Calu3 (cell line): ENCODE measurements around the gene NFATC1. TPM values are rescaled to one million over a fixed set of nuclear protein-coding genes. Genes with fewer than 3 reads are reported as not detected.

Experiments
- BruUV-seq: library from RNA; stranded (reverse); fragments of 400-500 nt; replicated peaks from 2 replicates; lab custom pipeline; 2021; lab: Mats Ljungman, UMichigan
- CTCF ChIA-PET: fragments of 300-600 bp; sonication (Branson Sonifier 250); formaldehyde crosslinking; loops from one replicate; lab custom pipeline; 2022; ENCODE audit warnings: antibody characterized with exemption; lab: Charles Lee
- DNase-seq: peaks from one replicate; pipeline ENCODE4 v3.0.0; 2022
- H3K27ac Mint-ChIP-seq: one replicate; pipeline ENCODE4 v1.8.0; 2022; ENCODE audit warnings: mixed read lengths; ENCODE audit not compliant: unreplicated experiment
- H3K27me3 Mint-ChIP-seq: one replicate; pipeline ENCODE4 v1.8.0; 2022; ENCODE audit warnings: mixed read lengths; ENCODE audit not compliant: unreplicated experiment
- H3K36me3 Mint-ChIP-seq: one replicate; pipeline ENCODE4 v1.8.0; 2022; ENCODE audit warnings: mild to moderate bottlenecking, moderate library complexity, mixed read lengths; ENCODE audit not compliant: insufficient read depth, unreplicated experiment
- H3K4me1 Mint-ChIP-seq: one replicate; pipeline ENCODE4 v1.8.0; 2022; ENCODE audit warnings: mild to moderate bottlenecking, low read depth, mixed read lengths; ENCODE audit not compliant: unreplicated experiment
- H3K4me3 Mint-ChIP-seq: one replicate; pipeline ENCODE4 v1.8.0; 2022; ENCODE audit warnings: mild to moderate bottlenecking, low read depth, moderate library complexity, mixed read lengths; ENCODE audit not compliant: unreplicated experiment
- H3K9me3 Mint-ChIP-seq: one replicate; pipeline ENCODE4 v1.8.0; 2022; ENCODE audit warnings: low read depth, mixed read lengths; ENCODE audit not compliant: unreplicated experiment
- intact Hi-C: fragments of 100-400 bp; cut with micrococcal nuclease; formaldehyde crosslinking; loops from one replicate; pipeline ENCODE4 v1.10.0; 2022; ENCODE audit not compliant: unreplicated experiment
- total RNA-seq: library from RNA; stranded (reverse); gene quantifications from 2 replicates; pipeline ENCODE4 v1.2.3, GENCODE V29; 2022
- TF ChIP-seq, protein P1 (sequence below): fragments of 200-600 bp; IDR thresholded peaks from one replicate; pipeline ENCODE4 v1.8.0; 2022; ENCODE audit warnings: antibody characterized with exemption; ENCODE audit not compliant: unreplicated experiment

Gene NFATC1
- total RNA-seq, 1 experiment from 2014 or later, result 5.9 TPM

DNA sequence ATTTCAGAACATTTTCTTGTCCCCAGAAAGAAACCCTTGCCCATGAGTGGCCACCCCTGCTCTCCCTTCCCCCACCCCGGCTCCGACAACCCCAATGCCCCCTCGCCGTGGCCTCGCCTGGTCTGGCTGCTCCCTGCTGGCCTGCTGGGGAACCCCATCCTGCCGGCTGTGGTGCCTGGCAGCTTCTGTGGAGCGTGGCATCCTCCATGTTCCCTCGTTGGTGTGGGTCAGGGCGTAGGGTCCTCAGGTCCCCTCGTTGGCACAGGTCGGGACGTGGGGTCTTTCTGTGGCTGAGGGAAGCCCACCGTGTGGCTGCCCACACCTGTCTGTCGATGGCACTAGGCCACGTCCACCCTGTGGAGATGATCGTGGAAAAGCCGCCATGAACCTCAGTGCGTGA lies 61.9 kb downstream of the NFATC1 start:
- Mint-ChIP-seq H3K36me3 (peaks cover 7% of the 10 kb centered on the region), H3K27ac (no peak overlapping the region), H3K4me1 (peaks cover 6% of the 10 kb centered on the region), H3K4me3 (no peak overlapping the region), H3K27me3 (no peaks in the 10 kb centered on the region), H3K9me3 (no peaks in the 10 kb centered on the region)
- no peak for DNase-seq
- no TSS peak for BruUV-seq
- CTCF ChIA-PET, result no interaction called here
- TF ChIP-seq, protein P1, sequence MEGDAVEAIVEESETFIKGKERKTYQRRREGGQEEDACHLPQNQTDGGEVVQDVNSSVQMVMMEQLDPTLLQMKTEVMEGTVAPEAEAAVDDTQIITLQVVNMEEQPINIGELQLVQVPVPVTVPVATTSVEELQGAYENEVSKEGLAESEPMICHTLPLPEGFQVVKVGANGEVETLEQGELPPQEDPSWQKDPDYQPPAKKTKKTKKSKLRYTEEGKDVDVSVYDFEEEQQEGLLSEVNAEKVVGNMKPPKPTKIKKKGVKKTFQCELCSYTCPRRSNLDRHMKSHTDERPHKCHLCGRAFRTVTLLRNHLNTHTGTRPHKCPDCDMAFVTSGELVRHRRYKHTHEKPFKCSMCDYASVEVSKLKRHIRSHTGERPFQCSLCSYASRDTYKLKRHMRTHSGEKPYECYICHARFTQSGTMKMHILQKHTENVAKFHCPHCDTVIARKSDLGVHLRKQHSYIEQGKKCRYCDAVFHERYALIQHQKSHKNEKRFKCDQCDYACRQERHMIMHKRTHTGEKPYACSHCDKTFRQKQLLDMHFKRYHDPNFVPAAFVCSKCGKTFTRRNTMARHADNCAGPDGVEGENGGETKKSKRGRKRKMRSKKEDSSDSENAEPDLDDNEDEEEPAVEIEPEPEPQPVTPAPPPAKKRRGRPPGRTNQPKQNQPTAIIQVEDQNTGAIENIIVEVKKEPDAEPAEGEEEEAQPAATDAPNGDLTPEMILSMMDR, result no peak
- intact Hi-C loops, result loop anchor here (1.0 kb wide), 1 partner anchor 54 kb away; no protein-coding TSS in a partner anchor

DNA sequence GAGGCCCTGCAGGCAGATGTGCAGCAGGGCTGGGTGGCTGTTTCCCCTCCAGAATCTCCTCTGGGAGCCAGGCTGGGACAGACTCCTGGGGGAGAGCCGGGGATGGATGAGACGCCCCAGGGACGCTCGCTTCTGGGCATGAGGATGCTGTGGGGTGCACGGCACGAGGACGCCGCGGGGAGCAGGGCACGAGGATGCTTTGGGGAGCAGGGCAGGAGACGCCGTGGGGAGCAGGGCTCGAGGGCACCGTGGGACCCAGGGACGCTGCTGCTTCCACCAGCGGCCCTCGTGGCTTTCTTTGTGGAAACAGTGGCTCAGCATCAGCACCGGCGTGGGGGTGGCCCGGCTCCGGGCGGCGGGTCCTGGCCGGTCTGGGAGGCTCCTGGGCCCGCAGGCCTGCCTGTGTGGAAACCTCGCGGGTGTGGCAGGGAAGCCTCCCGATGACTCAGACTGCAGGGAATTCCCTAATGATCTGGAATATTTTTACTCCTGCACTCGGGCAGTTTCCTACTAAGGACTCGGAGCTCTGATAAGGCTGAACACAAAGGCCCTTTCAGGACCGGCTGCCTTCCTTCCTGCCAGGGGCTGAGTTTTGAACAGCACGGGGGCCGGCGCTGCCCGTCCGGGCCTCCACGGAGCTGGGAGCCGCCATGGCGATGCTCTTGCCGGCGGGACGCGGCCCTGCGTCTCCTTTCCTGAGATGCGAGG lies 62.6 kb downstream of the NFATC1 start:
- peak overlapping the region; percentile 44 for H3K4me3 Mint-ChIP-seq
- no TSS peak for BruUV-seq
- peak overlapping the region; percentile 58 for H3K27ac Mint-ChIP-seq

DNA sequence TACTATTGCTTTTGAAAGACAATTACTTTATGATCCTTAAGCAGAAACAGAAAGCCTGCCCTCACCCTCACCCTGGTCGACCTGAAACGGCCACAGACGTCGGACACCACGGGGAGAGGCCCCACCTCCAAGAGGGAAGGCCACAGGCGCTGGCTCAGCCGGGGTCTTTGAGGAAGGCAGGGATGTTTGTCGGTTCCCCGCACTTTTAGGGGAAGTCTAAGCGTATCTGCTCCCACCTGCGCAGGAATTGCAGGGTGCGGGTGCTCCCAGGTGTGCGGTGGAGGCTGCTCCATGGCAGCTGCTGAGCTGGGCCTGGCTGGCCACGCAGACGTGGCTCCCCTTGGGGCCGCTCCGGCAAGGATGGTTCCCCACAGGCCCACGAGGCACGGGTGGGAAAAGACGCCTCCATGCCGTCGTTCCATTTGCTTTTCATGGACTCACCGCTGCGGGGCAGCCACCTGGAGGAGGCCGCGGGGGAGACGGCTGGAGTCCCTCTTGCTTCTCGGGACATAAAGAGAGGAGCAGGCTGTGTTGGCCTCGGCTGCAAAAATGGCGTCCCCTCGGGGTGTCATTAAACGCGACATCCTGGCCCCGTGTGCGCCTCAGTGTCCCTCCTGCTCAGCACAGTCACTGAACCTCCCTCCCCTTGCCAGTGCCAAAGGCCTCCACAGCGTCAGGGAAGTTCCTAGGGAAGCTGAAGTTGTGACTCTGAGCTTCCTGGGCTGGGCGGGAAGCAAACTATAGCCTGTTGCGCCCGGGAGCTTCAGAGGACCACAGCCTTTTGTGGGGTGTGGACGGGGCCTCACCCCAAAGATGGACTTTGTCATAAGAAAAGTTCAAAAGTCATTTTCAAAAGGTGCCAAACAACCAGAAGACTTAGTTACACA lies 63.4 kb downstream of the NFATC1 start:
- intact Hi-C loops, result loop anchor here (1.0 kb wide), 1 partner anchor 56 kb away; no protein-coding TSS in a partner anchor
- CTCF ChIA-PET, result no interaction called here
- TF ChIP-seq, protein P1, result no peak
- Mint-ChIP-seq H3K4me3 (peak overlapping the region; percentile 44), H3K4me1 (peaks cover 6% of the 10 kb centered on the region), H3K27ac (peak overlapping the region; percentile 58), H3K36me3 (peaks cover 7% of the 10 kb centered on the region), H3K9me3 (no peaks in the 10 kb centered on the region), H3K27me3 (no peaks in the 10 kb centered on the region)
- DNase-seq, result no peak
- BruUV-seq, result TSS peak; percentile 86

More for the DNA sequence above, 62.6 kb downstream of the NFATC1 start:
- Mint-ChIP-seq H3K9me3 (no peaks in the 10 kb centered on the region), H3K36me3 (peaks cover 7% of the 10 kb centered on the region), H3K27me3 (no peaks in the 10 kb centered on the region), H3K4me1 (peaks cover 6% of the 10 kb centered on the region)
- intact Hi-C loops, result loop anchor here (1.0 kb wide), 1 partner anchor 55 kb away; no protein-coding TSS in a partner anchor
- peak; percentile 69 for DNase-seq
- CTCF ChIA-PET, result no interaction called here
- TF ChIP-seq, protein P1, result no peak

DNA sequence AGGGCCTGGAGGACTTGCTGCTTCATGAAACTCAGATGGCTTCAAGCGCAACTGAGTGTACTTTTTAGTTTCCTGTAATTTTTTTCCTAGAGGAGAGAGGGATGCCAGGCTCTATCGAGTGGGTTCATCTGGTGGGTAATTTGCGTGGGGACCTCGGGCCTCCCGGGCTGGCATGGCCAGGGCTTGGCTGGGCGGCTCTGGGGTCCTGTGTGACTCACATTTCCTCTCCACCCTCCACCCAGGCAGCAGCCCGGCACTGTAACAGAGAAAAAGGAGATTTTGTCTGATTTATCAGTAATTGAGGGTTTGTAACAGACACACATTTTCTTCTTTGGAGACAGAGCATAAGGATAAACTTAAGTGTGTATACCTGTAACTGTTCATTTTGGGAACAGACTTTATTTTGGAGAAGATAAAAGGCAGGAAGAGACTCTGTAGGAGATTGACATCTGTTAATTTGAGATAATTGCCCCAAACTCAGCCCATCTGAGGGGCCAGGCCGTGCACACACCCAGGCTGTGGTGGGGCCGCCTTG lies 64.3 kb downstream of the NFATC1 start:
- Mint-ChIP-seq H3K4me3 (no peak overlapping the region), H3K27ac (no peak overlapping the region), H3K27me3 (no peaks in the 10 kb centered on the region), H3K36me3 (peaks cover 10% of the 10 kb centered on the region), H3K4me1 (peaks cover 6% of the 10 kb centered on the region), H3K9me3 (no peaks in the 10 kb centered on the region)
- no TSS peak for BruUV-seq
- DNase-seq, result no peak
- CTCF ChIA-PET, result no interaction called here
- TF ChIP-seq, protein P1, result no peak
- intact Hi-C loops, result no loop called here
